ENCODE data around the gene ASTN2. TPM values are rescaled to one million over a fixed set of nuclear protein-coding genes. Genes with fewer than 3 reads are reported as not detected.

Gene ASTN2
- total RNA-seq, 1 donor from 2014 or later: 2.5 TPM

GRCh38 chr9:117063721-117064471 is 351.0 kb downstream of the ASTN2 start:
- no peak for DNase-seq (ENCODE audit: low spot score)
- intact Hi-C loops (cut with DNase I): no loop called here

GRCh38 chr9:117060963-117061362 is 353.9 kb downstream of the ASTN2 start:
- no peak for DNase-seq (ENCODE audit: low spot score)
- intact Hi-C loops (cut with DNase I): no loop called here

GRCh38 chr9:117050007-117050406 is 364.9 kb downstream of the ASTN2 start:
- no peak for DNase-seq (ENCODE audit: low spot score)
- intact Hi-C loops (cut with DNase I): no loop called here

- intact Hi-C loops (cut with DNase I): no loop called here
- no peak for DNase-seq (ENCODE audit: low spot score)
Observed at GRCh38 chr9:117046666-117047327, 368.1 kb downstream of the ASTN2 start.

GRCh38 chr9:117044241-117044640 is 370.6 kb downstream of the ASTN2 start:
- no peak for DNase-seq (ENCODE audit: low spot score)
- intact Hi-C loops (cut with DNase I): no loop called here

- intact Hi-C loops (cut with DNase I): no loop called here
- DNase-seq (ENCODE audit: low spot score): no peak
Observed at GRCh38 chr9:117043159-117043558, 371.7 kb downstream of the ASTN2 start.

GRCh38 chr9:117035546-117035945 is 379.3 kb downstream of the ASTN2 start:
- no peak for DNase-seq (ENCODE audit: low spot score)
- intact Hi-C loops (cut with DNase I): no loop called here

GRCh38 chr9:117034866-117035265 is 380.0 kb downstream of the ASTN2 start:
- intact Hi-C loops (cut with DNase I): no loop called here
- no peak for DNase-seq (ENCODE audit: low spot score)

GRCh38 chr9:117030254-117030768 is 384.5 kb downstream of the ASTN2 start:
- DNase-seq (ENCODE audit: low spot score): no peak
- intact Hi-C loops (cut with DNase I): no loop called here

- intact Hi-C loops (cut with DNase I): no loop called here
- no peak for DNase-seq (ENCODE audit: low spot score)
Observed at GRCh38 chr9:117029341-117029740, 385.5 kb downstream of the ASTN2 start.

GRCh38 chr9:117028103-117028858 is 386.6 kb downstream of the ASTN2 start:
- DNase-seq (ENCODE audit: low spot score): no peak
- intact Hi-C loops (cut with DNase I): no loop called here

- DNase-seq (ENCODE audit: low spot score): no peak
- intact Hi-C loops (cut with DNase I): no loop called here
Observed at GRCh38 chr9:117021906-117022305, 393.0 kb downstream of the ASTN2 start.

GRCh38 chr9:117018966-117019617 is 395.8 kb downstream of the ASTN2 start:
- DNase-seq (ENCODE audit: low spot score): no peak
- intact Hi-C loops (cut with DNase I): no loop called here

GRCh38 chr9:117017414-117017985 is 397.4 kb downstream of the ASTN2 start:
- no peak for DNase-seq (ENCODE audit: low spot score)
- intact Hi-C loops (cut with DNase I): no loop called here

- DNase-seq (ENCODE audit: low spot score): no peak
- intact Hi-C loops (cut with DNase I): no loop called here
Observed at GRCh38 chr9:117014061-117014460, 400.8 kb downstream of the ASTN2 start.

GRCh38 chr9:117013440-117013995 is 401.3 kb downstream of the ASTN2 start:
- intact Hi-C loops (cut with DNase I): no loop called here
- no peak for DNase-seq (ENCODE audit: low spot score)

- intact Hi-C loops (cut with DNase I): no loop called here
Observed at GRCh38 chr9:117010061-117010460, 404.8 kb downstream of the ASTN2 start.

GRCh38 chr9:117008876-117009275 is 406.0 kb downstream of the ASTN2 start:
- no peak for DNase-seq (ENCODE audit: low spot score)
- intact Hi-C loops (cut with DNase I): no loop called here

More at GRCh38 chr9:117010061-117010460, 404.8 kb downstream of the ASTN2 start:
- DNase-seq (ENCODE audit: low spot score): no peak

GRCh38 chr9:117008461-117008860 is 406.4 kb downstream of the ASTN2 start:
- DNase-seq (ENCODE audit: low spot score): no peak
- intact Hi-C loops (cut with DNase I): no loop called here

All from cardiac septum (tissue), 1 donor.